ENCODE measurements around the gene MME. TPM values are rescaled to one million over a fixed set of nuclear protein-coding genes. Genes with fewer than 3 reads are reported as not detected.

MME gene
- total and polyA plus RNA-seq, 2 of the 8 experiments (the other 6 are each of a cell fraction or from before 2014, with no cell fraction given), result 5.0 to 39.6 TPM

DNA sequence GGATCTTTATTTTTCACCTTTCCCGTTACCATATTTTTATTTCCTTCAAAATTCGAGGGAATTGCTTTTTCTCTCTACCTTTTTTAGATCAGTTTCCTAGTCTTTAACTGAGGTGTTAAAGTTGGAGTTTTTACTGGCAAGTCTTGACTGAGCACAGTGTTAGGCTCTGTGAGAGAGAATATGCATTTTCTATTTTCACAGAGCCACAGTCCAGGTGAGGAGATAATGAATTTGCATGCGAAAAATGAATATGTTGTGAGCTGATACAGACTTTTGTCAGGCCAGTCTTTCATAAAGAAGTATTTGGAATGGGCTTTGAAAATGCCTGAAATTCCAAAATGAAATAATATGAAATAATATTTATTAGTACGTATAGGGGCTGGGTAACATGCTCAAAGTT, 31.9 kb downstream of the MME start (continued):
- no peak for TF ChIP-seq POLR2A (IDR thresholded peaks at IDR 0.05; ENCODE audit: control extremely low read depth in 1 of 2, low read depth in 2 of 2, low read length in 2 of 2)
- TF ChIP-seq YY1 (IDR thresholded peaks at IDR 0.05; ENCODE audit: low read depth, low read length), result no peak

Data from H1 (cell line).